GM19328 (cell line): Measurements from ENCODE around the gene SPAG16.
"Not testable (repeated sequence)": the region's sequence is repeated elsewhere in the genome, so short reads cannot be mapped to it uniquely, and the experiment has no call there.

Source experiments
- ATAC-seq: cut with Tn5 transposase; IDR thresholded peaks from one replicate; pipeline ENCODE4 v1.9.1; 2021; ENCODE audit warnings: mild to moderate bottlenecking, moderate library complexity; ENCODE audit not compliant: unreplicated experiment

The SPAG16 gene

GRCh38 chr2:213688133-213688532, 403.9 kb downstream of the SPAG16 start:
- no peak for ATAC-seq

- ATAC-seq, result not testable (repeated sequence)
Measured at GRCh38 chr2:213688825-213689224, 404.6 kb downstream of the SPAG16 start.

- no peak for ATAC-seq
Measured at GRCh38 chr2:213689585-213689984, 405.3 kb downstream of the SPAG16 start.

- ATAC-seq, result no peak
Measured at GRCh38 chr2:213691351-213691750, 407.1 kb downstream of the SPAG16 start.

- ATAC-seq, result peak; percentile 69
Measured at GRCh38 chr2:213696442-213696841, 412.2 kb downstream of the SPAG16 start.

GRCh38 chr2:213701365-213701764, 417.1 kb downstream of the SPAG16 start:
- ATAC-seq, result not testable (repeated sequence)

- ATAC-seq, result no peak
Measured at GRCh38 chr2:213703406-213704098, 419.3 kb downstream of the SPAG16 start.

- ATAC-seq, result no peak
Measured at GRCh38 chr2:213710164-213710563, 425.9 kb downstream of the SPAG16 start.

- ATAC-seq, result not testable (repeated sequence)
Measured at GRCh38 chr2:213718411-213718810, 434.1 kb downstream of the SPAG16 start.

- ATAC-seq, result no peak
Measured at GRCh38 chr2:213722565-213722964, 438.3 kb downstream of the SPAG16 start.

- ATAC-seq, result no peak
Measured at GRCh38 chr2:213723041-213723560, 438.8 kb downstream of the SPAG16 start.

- ATAC-seq, result no peak
Measured at GRCh38 chr2:213723707-213724106, 439.4 kb downstream of the SPAG16 start.

- ATAC-seq, result no peak
Measured at GRCh38 chr2:213726101-213726500, 441.8 kb downstream of the SPAG16 start.

- ATAC-seq, result peak; percentile 90
Measured at GRCh38 chr2:213733893-213734292, 449.6 kb downstream of the SPAG16 start.

GRCh38 chr2:213740453-213740852, 456.2 kb downstream of the SPAG16 start:
- peak; percentile 91 for ATAC-seq

GRCh38 chr2:213751446-213751845, 467.2 kb downstream of the SPAG16 start:
- peak; percentile 88 for ATAC-seq

- ATAC-seq, result no peak
Measured at GRCh38 chr2:213752575-213752974, 468.3 kb downstream of the SPAG16 start.

- no peak for ATAC-seq
Measured at GRCh38 chr2:213757525-213757924, 473.3 kb downstream of the SPAG16 start.

- no peak for ATAC-seq
Measured at GRCh38 chr2:213763354-213763753, 479.1 kb downstream of the SPAG16 start.

GRCh38 chr2:213763963-213764362, 479.7 kb downstream of the SPAG16 start:
- ATAC-seq, result no peak

- ATAC-seq, result no peak
Measured at GRCh38 chr2:213764849-213765248, 480.6 kb downstream of the SPAG16 start.

GRCh38 chr2:213766062-213766461, 481.8 kb downstream of the SPAG16 start:
- ATAC-seq, result peak; percentile 36

GRCh38 chr2:213766465-213766901, 482.2 kb downstream of the SPAG16 start:
- peak; percentile 96 for ATAC-seq
